NT2/D1 (cell line): ENCODE results near the gene UFC1.

Experiments used
- DNase-seq: peaks from one replicate; pipeline ENCODE4 v3.0.0-alpha.2; 2011; ENCODE audit warnings: low read depth, low spot score
- H3K27me3 ChIP-seq: 2 replicates; pipeline ENCODE4 v1.6.0; 2011; ENCODE audit warnings: mild to moderate bottlenecking; ENCODE audit not compliant: insufficient read length, insufficient read depth
- H3K36me3 ChIP-seq: 2 replicates; pipeline ENCODE4 v1.6.1; 2011; ENCODE audit warnings: mild to moderate bottlenecking, low read length, mixed read lengths; ENCODE audit not compliant: insufficient read depth, insufficient read length
- H3K4me1 ChIP-seq: 2 replicates; pipeline ENCODE4 v1.5.1; 2011; ENCODE audit not compliant: insufficient read depth, insufficient read length
- H3K4me3 ChIP-seq: 2 replicates; pipeline ENCODE4 v1.5.1; 2011; ENCODE audit warnings: low read depth; ENCODE audit not compliant: insufficient read length
- H3K9ac ChIP-seq: 2 replicates; pipeline ENCODE4 v1.6.0; 2011; ENCODE audit warnings: low read depth; ENCODE audit not compliant: insufficient read length
- H3K9me3 ChIP-seq: 2 replicates; pipeline ENCODE4 v1.5.1; 2011; ENCODE audit warnings: mild to moderate bottlenecking, low read length; ENCODE audit not compliant: insufficient read depth
- SUZ12 ChIP-seq: IDR thresholded peaks from 2 replicates; pipeline ENCODE4 v1.6.1; 2011; ENCODE audit not compliant: insufficient read length, insufficient read depth; ENCODE audit errors: extremely low read depth
- YY1 ChIP-seq: IDR thresholded peaks from 2 replicates; pipeline ENCODE4 v1.6.1; 2011; ENCODE audit not compliant: insufficient read length, insufficient read depth
- ZNF274 ChIP-seq: IDR thresholded peaks from 2 replicates; pipeline ENCODE4 v1.6.1; 2011; ENCODE audit warnings: mild to moderate bottlenecking, low read depth, low read length

Gene UFC1

GRCh38 chr1:161196521-161197451 lies 43.0 kb downstream of the UFC1 start:
- Histone ChIP-seq H3K9me3 (no peaks in the 10 kb centered on the region), H3K27me3 (no peaks in the 10 kb centered on the region), H3K36me3 (peaks cover 45% of the 10 kb centered on the region), H3K4me1 (peaks cover 38% of the 10 kb centered on the region), H3K9ac (peak overlapping the region; percentile 86), H3K4me3 (peak overlapping the region; percentile 52)
- DNase-seq: no peak
- TF ChIP-seq SUZ12 (no peak), YY1 (no peak), ZNF274 (no peak)

- peaks cover 37% of the 10 kb centered on the region for H3K36me3 ChIP-seq
- TF ChIP-seq YY1 (no peak), ZNF274 (no peak), SUZ12 (no peak)
- H3K9me3 ChIP-seq: no peaks in the 10 kb centered on the region
- peaks cover 40% of the 10 kb centered on the region for H3K4me1 ChIP-seq
- no peak for DNase-seq
- H3K27me3 ChIP-seq: no peaks in the 10 kb centered on the region
- H3K4me3 ChIP-seq: peak overlapping the region; percentile 52
- peak overlapping the region; percentile 86 for H3K9ac ChIP-seq
Observed at GRCh38 chr1:161197560-161198193, 43.9 kb downstream of the UFC1 start.

GRCh38 chr1:161198194-161198896 lies 44.6 kb downstream of the UFC1 start:
- TF ChIP-seq YY1 (no peak), ZNF274 (no peak), SUZ12 (no peak)
- Histone ChIP-seq H3K9me3 (no peaks in the 10 kb centered on the region), H3K4me1 (peaks cover 41% of the 10 kb centered on the region), H3K4me3 (peak overlapping the region; percentile 52), H3K36me3 (peaks cover 34% of the 10 kb centered on the region), H3K9ac (peak overlapping the region; percentile 86), H3K27me3 (no peaks in the 10 kb centered on the region)
- peak; percentile 55 for DNase-seq

- DNase-seq: no peak
- TF ChIP-seq SUZ12 (no peak), ZNF274 (no peak), YY1 (no peak)
- Histone ChIP-seq H3K36me3 (peaks cover 34% of the 10 kb centered on the region), H3K9me3 (no peaks in the 10 kb centered on the region), H3K9ac (peak within 1 kb of the TSS; percentile 86), H3K4me1 (peaks cover 42% of the 10 kb centered on the region), H3K27me3 (no peaks in the 10 kb centered on the region), H3K4me3 (peak within 1 kb of the TSS; percentile 52)
Observed at GRCh38 chr1:161198897-161199431, 45.2 kb downstream of the UFC1 start, which contains the start of gene ADAMTS4. TSS of gene ADAMTS4 (minus strand) at chr1:161199054. CDS start at chr1:161198627, 427 bp downstream.

GRCh38 chr1:161199506-161200139 lies 45.8 kb downstream of the UFC1 start:
- DNase-seq: no peak
- no peaks in the 10 kb centered on the region for H3K27me3 ChIP-seq
- H3K9ac ChIP-seq: peak overlapping the region; percentile 86
- peak overlapping the region; percentile 12 for H3K4me3 ChIP-seq
- no peaks in the 10 kb centered on the region for H3K9me3 ChIP-seq
- H3K36me3 ChIP-seq: peaks cover 35% of the 10 kb centered on the region
- TF ChIP-seq YY1 (no peak), SUZ12 (no peak), ZNF274 (no peak)
- peaks cover 42% of the 10 kb centered on the region for H3K4me1 ChIP-seq

- peak overlapping the region; percentile 96 for H3K9ac ChIP-seq
- H3K27me3 ChIP-seq: no peaks in the 10 kb centered on the region
- H3K9me3 ChIP-seq: no peaks in the 10 kb centered on the region
- H3K36me3 ChIP-seq: peaks cover 35% of the 10 kb centered on the region
- TF ChIP-seq SUZ12 (no peak), ZNF274 (no peak), YY1 (no peak)
- H3K4me1 ChIP-seq: peaks cover 42% of the 10 kb centered on the region
- H3K4me3 ChIP-seq: no peak overlapping the region
- peak; percentile 59 for DNase-seq
Observed at GRCh38 chr1:161200421-161200991, 46.7 kb downstream of the UFC1 start.
